Heart right ventricle (tissue), 16 donors: ENCODE data around the gene FLRT1. TPM values are rescaled to one million over a fixed set of nuclear protein-coding genes. Genes with fewer than 3 reads are reported as not detected.
A peak's percentile ranks its signal among the peaks of the same experiment; 100 is the strongest.

Source experiments
- ATAC-seq, 8 donors: fragments of 200-7000 bp; cut with Tn5 transposase; one replicate each; pipeline ENCODE4 v1.9.1; 2020; ENCODE audit warnings: mild to moderate bottlenecking in 8 of 8, moderate library complexity in 8 of 8, moderate number of reproducible peaks in 1 of 8
- DNase-seq, 2 donors: peaks; one replicate each; pipeline ENCODE4 v3.0.0-alpha.2; 2020
- H3K27ac ChIP-seq, 10 donors: fragments of 200-600 bp; sonication (generic) in 2 of 10; one replicate each; pipeline versions ENCODE4 v1.5.0 to v1.8.0; 2020 to 2022; ENCODE audit warnings: mild to moderate bottlenecking in 3 of 10
- H3K27me3 ChIP-seq, 7 donors: fragments of 200-600 bp; one replicate each; pipeline ENCODE4 v1.8.0; 2021 to 2022; ENCODE audit warnings: mild to moderate bottlenecking in 2 of 7
- H3K36me3 ChIP-seq, 9 donors: fragments of 200-600 bp; sonication (generic) in 1 of 9; one replicate each; pipeline versions ENCODE4 v1.5.0 to v1.8.0; 2020 to 2022; ENCODE audit warnings: mild to moderate bottlenecking in 2 of 9
- H3K4me1 ChIP-seq, 9 donors: fragments of 200-600 bp; sonication (generic) in 1 of 9; one replicate each; pipeline versions ENCODE4 v1.5.0 to v1.8.0; 2020 to 2022; ENCODE audit warnings: mild to moderate bottlenecking in 4 of 9
- H3K4me3 ChIP-seq, 10 donors: fragments of 200-600 bp; sonication (generic) in 2 of 10; one replicate each; pipeline versions ENCODE4 v1.5.0 to v1.8.0; 2020 to 2022; ENCODE audit warnings: mild to moderate bottlenecking in 7 of 10, moderate library complexity in 2 of 10
- H3K9me3 ChIP-seq, 11 donors: fragments of 200-600 bp in 10 of 11; sonication (generic) in 2 of 11; one replicate each; pipeline versions ENCODE4 v1.5.0 to v1.8.0; 2013 to 2022; ENCODE audit warnings: mild to moderate bottlenecking in 2 of 11, control low read depth in 1 of 11, moderate library complexity in 1 of 11
- WGBS, 2 donors: extraction: QIAGEN DNeasy Blood & Tissue Kit; methylation state at CpG; one replicate each; pipeline ENCODE4 v1.1.7; 2013; ENCODE audit warnings: inconsistent platforms in 1 of 2; 5-methylcytosine and 5-hydroxymethylcytosine counted together
- intact Hi-C, 10 donors: fragments of 100-400 bp; cut with DNase I; formaldehyde crosslinking; loops; one replicate each; pipeline versions ENCODE4 v1.11.1 to v1.14.2; 2022
- polyA plus RNA-seq, 2 donors: library from polyadenylated mRNA; stranded (reverse); fragments of 200-250 nt; gene quantifications; one replicate each; pipeline ENCODE4 v1.2.3, GENCODE V29; 2013
- total RNA-seq, 10 donors: library from RNA; stranded (reverse); fragmentation: NEBNext Ultra II Directional in 3 of 10; extraction: Animal tissue kit (Norgen Biotek cat#: 25700) in 3 of 10; gene quantifications; one replicate each; pipeline versions ENCODE4 v1.2.1 to v1.2.4, GENCODE V29; 2021 to 2023
- TF ChIP-seq, protein P1 (sequence below), 9 donors: fragments of 200-600 bp; sonication (generic) in 2 of 9; IDR thresholded peaks; one replicate each; pipeline versions ENCODE4 v1.5.0 to v1.8.0; 2021 to 2022; ENCODE audit warnings: antibody characterized with exemption in 9 of 9, mild to moderate bottlenecking in 5 of 9, moderate library complexity in 1 of 9
- donor health status: Arrhythmogenic right ventricular cardiomyopathy.
- donor health status: ischemic (EF 13 %, LVEDD 7.1; RV severe dilation, severe dysfunction).
- donor health status: healthy with polysubstance abuse.
- donor health status: DM: no; HTN: yes; CAD: no.
- donor health status: DM: no; HTN: no; CAD: no.
- donor health status: ischemic (EF 25% LVEDD 6.9; RV normal size, moderate dysfunction).
- donor health status: ischemic (EF 25% LVEDD 5.7; RV mildly dilated, moderate dysfunction).
- donor health status: healthy.
- donor health status: DM: yes; HTN: yes; CAD: no.
- donor health status: Ischemic cardiomyopathy.
- donor health status: ischemic (EF 35%, LVEDD 5.7; RV mildly dilated, moderate dysfunction).
- donor health status: nonischemic (EF 11% LVEDD 7.7; RV severe dilation, severe dysfunction).
- donor health status: DM: yes; HTN: yes; CAD: no.
- donor health status: PGD.
- donor health status: ischemic (EF 29% LVEDD 5.4; RV normal size, mild dysfunction).
- donor health status: nonischemic (EF 23%, LVEDD 6.1; RV moderate dilation, normal function).

Gene FLRT1
- total and polyA plus RNA-seq, 12 donors, result 0.17 to 0.83 (median 0.39) TPM

DNA sequence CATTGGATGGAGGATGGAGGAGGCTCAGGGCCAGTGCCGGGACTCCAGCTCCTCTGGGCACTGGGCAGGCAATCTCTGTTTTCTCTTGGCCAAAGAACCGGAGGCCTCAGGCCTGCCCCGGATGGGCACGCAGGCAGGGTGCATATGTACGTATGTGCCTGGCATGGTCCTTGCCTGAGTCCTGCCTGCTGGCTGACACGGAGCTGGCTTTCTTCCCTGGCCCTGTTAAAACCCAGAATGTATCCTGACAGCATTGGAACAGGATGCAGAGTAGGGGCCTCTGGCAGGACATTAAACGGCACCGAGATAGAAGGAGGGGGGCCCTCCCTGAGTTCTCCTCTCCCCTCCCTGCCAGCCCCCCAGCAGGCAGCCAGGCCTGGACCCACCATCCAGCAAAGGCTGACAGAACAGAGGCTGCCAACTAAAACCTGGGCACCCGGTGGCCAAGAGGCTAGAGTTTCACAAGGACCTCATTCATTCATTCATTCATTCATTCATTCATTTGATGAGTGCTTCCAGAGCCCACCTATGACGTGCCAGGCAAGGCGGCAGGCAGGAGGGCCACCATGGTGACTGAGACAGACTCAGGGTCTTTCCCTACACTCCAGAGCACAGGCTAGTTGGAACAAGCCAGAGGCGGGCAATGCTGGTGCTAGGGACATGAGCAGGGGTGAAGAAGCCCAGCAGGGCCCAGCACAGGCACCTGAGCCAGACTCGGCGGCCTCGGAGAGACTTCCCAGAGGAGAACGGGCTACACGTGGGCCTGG, 28.8 kb downstream of the FLRT1 start:
- Histone ChIP-seq H3K27ac (no peak overlapping the region), H3K4me1 (peaks cover 3 to 34% (median 13%) of the 10 kb centered on the region in 9 donors), H3K27me3 (peaks cover 0 to 31% (median 6%) of the 10 kb centered on the region in 7 donors), H3K4me3 (no peak overlapping the region), H3K9me3 (no peaks in the 10 kb centered on the region), H3K36me3 (no peaks in the 10 kb centered on the region)
- DNase-seq (no peak), ATAC-seq (peak in 5 of 8 donors; percentile 27 to 56 (median 44))
- intact Hi-C loops, result no loop called here
- 78 to 80% methylated on average over 17 of the region's 17 CpGs for WGBS, 2 donors
- TF ChIP-seq, protein P1, sequence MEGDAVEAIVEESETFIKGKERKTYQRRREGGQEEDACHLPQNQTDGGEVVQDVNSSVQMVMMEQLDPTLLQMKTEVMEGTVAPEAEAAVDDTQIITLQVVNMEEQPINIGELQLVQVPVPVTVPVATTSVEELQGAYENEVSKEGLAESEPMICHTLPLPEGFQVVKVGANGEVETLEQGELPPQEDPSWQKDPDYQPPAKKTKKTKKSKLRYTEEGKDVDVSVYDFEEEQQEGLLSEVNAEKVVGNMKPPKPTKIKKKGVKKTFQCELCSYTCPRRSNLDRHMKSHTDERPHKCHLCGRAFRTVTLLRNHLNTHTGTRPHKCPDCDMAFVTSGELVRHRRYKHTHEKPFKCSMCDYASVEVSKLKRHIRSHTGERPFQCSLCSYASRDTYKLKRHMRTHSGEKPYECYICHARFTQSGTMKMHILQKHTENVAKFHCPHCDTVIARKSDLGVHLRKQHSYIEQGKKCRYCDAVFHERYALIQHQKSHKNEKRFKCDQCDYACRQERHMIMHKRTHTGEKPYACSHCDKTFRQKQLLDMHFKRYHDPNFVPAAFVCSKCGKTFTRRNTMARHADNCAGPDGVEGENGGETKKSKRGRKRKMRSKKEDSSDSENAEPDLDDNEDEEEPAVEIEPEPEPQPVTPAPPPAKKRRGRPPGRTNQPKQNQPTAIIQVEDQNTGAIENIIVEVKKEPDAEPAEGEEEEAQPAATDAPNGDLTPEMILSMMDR (IDR thresholded peaks at IDR 0.05), result no peak

DNA sequence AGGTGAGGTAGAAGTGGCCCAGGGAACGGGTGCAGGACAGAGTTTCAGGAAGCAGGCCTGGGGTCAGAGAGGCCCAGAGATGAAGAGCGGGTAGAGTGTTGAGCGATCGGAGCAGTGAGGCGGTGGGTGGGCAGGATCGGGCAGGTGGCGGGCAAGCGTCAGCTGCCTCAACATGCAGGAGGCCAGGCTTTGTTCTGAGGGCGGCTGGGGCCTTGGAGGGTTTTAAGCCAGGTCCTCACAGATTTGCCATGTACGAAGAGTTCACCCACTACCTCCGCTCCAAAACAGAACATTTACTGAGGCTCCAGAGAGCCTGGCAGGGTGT, 29.4 kb downstream of the FLRT1 start:
- Histone ChIP-seq H3K4me1 (peaks cover 3 to 34% (median 13%) of the 10 kb centered on the region in 9 donors), H3K27me3 (peaks cover 0 to 26% (median 6%) of the 10 kb centered on the region in 7 donors), H3K9me3 (no peaks in the 10 kb centered on the region), H3K4me3 (no peak overlapping the region), H3K27ac (no peak overlapping the region), H3K36me3 (no peaks in the 10 kb centered on the region)
- WGBS, 2 donors, result 97 to 98% methylated on average over 11 of the region's 11 CpGs
- intact Hi-C loops, result no loop called here
- DNase-seq (no peak), ATAC-seq (no peak)
- TF ChIP-seq, protein P1 (IDR thresholded peaks at IDR 0.05), result no peak

DNA sequence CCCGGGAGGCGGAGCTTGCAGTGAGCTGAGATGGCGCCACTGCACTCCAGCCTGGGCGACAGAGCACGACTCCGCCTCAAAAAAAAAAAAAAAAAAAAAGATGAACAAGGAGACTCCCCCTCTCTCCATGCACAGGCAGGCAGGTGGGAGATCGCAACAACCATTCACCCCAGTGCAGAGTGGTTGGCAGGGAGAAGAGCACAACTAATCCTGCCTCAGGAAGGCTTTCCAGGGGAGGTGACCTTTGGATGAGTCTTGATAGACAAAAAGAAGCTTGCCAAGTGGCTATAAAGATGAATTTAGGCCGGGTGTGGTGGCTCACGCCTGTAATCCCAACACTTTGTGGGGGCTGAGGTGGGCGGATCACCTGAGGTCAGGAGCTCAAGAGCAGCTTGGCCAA, 30.0 kb downstream of the FLRT1 start:
- 95 to 96% methylated on average over 10 of the region's 10 CpGs for WGBS, 2 donors
- H3K9me3 ChIP-seq, result no peaks in the 10 kb centered on the region
- DNase-seq (no peak), ATAC-seq (no peak)
- H3K27ac ChIP-seq, result no peak overlapping the region
- no peak overlapping the region for H3K4me3 ChIP-seq
- H3K4me1 ChIP-seq, result peaks cover 3 to 27% (median 8%) of the 10 kb centered on the region in 9 donors
- intact Hi-C loops, result no loop called here
- H3K27me3 ChIP-seq, result peaks cover 0 to 20% (median 6%) of the 10 kb centered on the region in 7 donors
- no peaks in the 10 kb centered on the region for H3K36me3 ChIP-seq
- TF ChIP-seq, protein P1 (IDR thresholded peaks at IDR 0.05), result no peak

DNA sequence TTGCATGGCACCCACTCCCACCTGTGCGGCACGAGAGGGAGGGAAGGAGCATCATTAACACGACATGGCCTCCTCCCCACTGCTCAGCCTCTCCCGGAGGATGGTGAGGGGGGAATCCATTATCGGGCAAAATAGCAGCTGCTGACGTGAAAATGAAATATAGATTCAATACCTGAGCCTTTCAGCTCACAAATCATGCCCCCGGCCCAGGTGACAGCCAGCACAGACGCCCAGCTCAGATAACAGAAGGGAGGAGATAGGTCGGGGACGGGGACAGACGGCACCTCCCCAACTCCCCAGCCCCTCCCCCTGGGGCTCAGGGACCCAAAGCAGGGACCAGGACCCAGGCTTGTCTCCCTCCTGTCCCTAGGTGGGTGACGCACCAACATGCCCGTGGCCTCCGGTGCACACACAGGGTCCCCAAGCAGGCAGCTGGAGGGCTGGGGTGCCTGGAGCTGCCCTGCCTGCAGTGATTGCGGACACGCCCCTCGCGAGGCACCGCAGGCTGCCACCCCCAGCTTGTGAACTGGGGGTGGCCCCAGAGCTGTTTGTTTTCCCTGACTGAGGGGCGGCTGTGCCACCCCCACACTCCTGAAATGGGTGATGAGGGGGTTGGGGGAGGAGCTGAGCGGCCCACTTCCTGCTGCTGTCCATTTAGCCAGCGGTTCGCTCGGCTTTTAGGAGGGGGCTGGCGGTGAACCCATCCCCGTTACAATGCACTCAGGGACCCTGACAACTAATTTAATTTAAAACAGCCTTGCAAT, 31.7 kb downstream of the FLRT1 start:
- Histone ChIP-seq H3K4me3 (no peak overlapping the region), H3K27ac (no peak overlapping the region), H3K4me1 (peaks cover 0 to 33% (median 6%) of the 10 kb centered on the region in 9 donors), H3K27me3 (peaks cover 0 to 3% (median 0%) of the 10 kb centered on the region in 7 donors), H3K36me3 (no peaks in the 10 kb centered on the region), H3K9me3 (no peaks in the 10 kb centered on the region)
- DNase-seq (no peak), ATAC-seq (no peak)
- 63 to 66% methylated on average over 26 of the region's 26 CpGs for WGBS, 2 donors
- intact Hi-C loops, result no loop called here
- TF ChIP-seq, protein P1 (IDR thresholded peaks at IDR 0.05), result no peak
